GM12878 (cell line): ENCODE data around the gene TCERG1L. TPM values are rescaled to one million over a fixed set of nuclear protein-coding genes. Genes with fewer than 3 reads are reported as not detected.

Experiments used
- ATAC-seq: fragments of 200-7000 bp; cut with Tn5 transposase; 3 replicates; pipeline ENCODE4 v1.9.1; 2020; ENCODE audit warnings: mild to moderate bottlenecking, moderate library complexity
- BruUV-seq: library from RNA; stranded (reverse); fragments of 400-500 nt; replicated peaks from 2 replicates; lab custom pipeline; 2021; lab: Mats Ljungman, UMichigan
- CTCF ChIA-PET: fragments of 300-600 bp; sonication (Branson Sonifier 250); formaldehyde crosslinking; extraction: SDS; loops from one replicate; lab custom pipeline; 2021; ENCODE audit warnings: inconsistent platforms; lab: Yijun Ruan, JAX
- POLR2A ChIA-PET: fragments of 350-600 bp; formaldehyde crosslinking; extraction: SDS; loops from one replicate; lab custom pipeline; 2021; ENCODE audit warnings: inconsistent platforms; lab: Charles Lee
- RAD21 ChIA-PET: fragments of 300-600 bp; sonication (Branson Sonifier 250); formaldehyde crosslinking; loops from one replicate; lab custom pipeline; 2023; ENCODE audit warnings: antibody characterized with exemption; ENCODE audit not compliant: unreplicated experiment; lab: Charles Lee
- SMC1A ChIA-PET: fragments of 300-600 bp; sonication (Branson Sonifier 250); formaldehyde crosslinking; loops from one replicate; lab custom pipeline; 2023; ENCODE audit not compliant: unreplicated experiment, uncharacterized antibody; lab: Charles Lee
- DNase-seq: peaks from one replicate; pipeline ENCODE4 v3.0.0-alpha.2; 2011; ENCODE audit warnings: low read depth, low spot score
- FAIRE-seq: peaks from 3 replicates; lab custom pipeline; 2011; peaks lifted over from hg19 to GRCh38; lab: Jason Lieb, UNC
- H2AFZ ChIP-seq: 2 replicates; pipeline ENCODE4 v1.6.0; 2011; ENCODE audit warnings: low read depth, low read length, control low read depth; ENCODE audit not compliant: control insufficient read depth
- H3K27ac ChIP-seq: 2 replicates; pipeline ENCODE4 v1.5.1; 2011; ENCODE audit warnings: control low read depth; ENCODE audit not compliant: control insufficient read depth, insufficient read depth
- H3K27me3 ChIP-seq, 2 experiments: replicated peaks in 1 of 2; 2 replicates each; pipeline versions ENCODE4 v1.6.0 to v1.6.1; 2011; ENCODE audit warnings: low read length in 1 of 2; ENCODE audit not compliant: control insufficient read depth in 2 of 2, insufficient read depth in 2 of 2
- H3K36me3 ChIP-seq, 2 experiments: 2 replicates each; pipeline ENCODE4 v1.5.1; 2011; ENCODE audit warnings: low read length in 1 of 2; ENCODE audit not compliant: control insufficient read depth in 2 of 2, insufficient read depth in 2 of 2
- H3K4me1 ChIP-seq: 2 replicates; pipeline ENCODE4 v1.6.1; 2011; ENCODE audit warnings: mild to moderate bottlenecking, low read length, moderate library complexity, mixed read lengths; ENCODE audit not compliant: control insufficient read depth, insufficient read depth
- H3K4me2 ChIP-seq: 2 replicates; pipeline ENCODE4 v1.6.0; 2011; ENCODE audit warnings: control low read depth; ENCODE audit not compliant: control insufficient read depth, insufficient read depth
- H3K4me3 ChIP-seq: fragments of 200-600 bp; sonication (generic); 2 replicates; pipeline ENCODE4 v1.5.1; 2016
- H3K79me2 ChIP-seq: 2 replicates; pipeline ENCODE4 v1.6.0; 2011; ENCODE audit warnings: low read length; ENCODE audit not compliant: control insufficient read depth, insufficient read depth
- H3K9ac ChIP-seq: 2 replicates; pipeline ENCODE4 v1.8.0; 2011; ENCODE audit warnings: low read length, control low read depth, mixed read lengths; ENCODE audit not compliant: control insufficient read depth, insufficient read depth
- H3K9me3 ChIP-seq: replicated peaks from 3 replicates; pipeline ENCODE4 v1.5.1; 2011; ENCODE audit warnings: mild to moderate bottlenecking, low read length; ENCODE audit not compliant: control insufficient read depth, insufficient read depth
- H4K20me1 ChIP-seq: 2 replicates; pipeline ENCODE4 v1.6.0; 2011; ENCODE audit not compliant: control insufficient read depth, insufficient read depth
- HCFC1 ChIP-seq: fragments of 150-350 bp; IDR thresholded peaks from 2 replicates; pipeline ENCODE4 v1.6.1; 2014; ENCODE audit warnings: low read length
- MLLT1 ChIP-seq: fragments of 450-650 bp; IDR thresholded peaks from 2 replicates; pipeline ENCODE4 v1.6.1; 2016; ENCODE audit warnings: mild to moderate bottlenecking
- NKRF ChIP-seq: fragments of 450-650 bp; conservative IDR thresholded peaks from 2 replicates; pipeline ENCODE4 v1.6.1; 2017; ENCODE audit warnings: mild to moderate bottlenecking, moderate library complexity
- PAX5 ChIP-seq: IDR thresholded peaks from 2 replicates; pipeline ENCODE4 v1.6.1; 2011; ENCODE audit warnings: low read depth, low read length, borderline replicate concordance
- POLR2AphosphoS2 ChIP-seq: IDR thresholded peaks from 2 replicates; pipeline ENCODE4 v1.6.1; 2011; ENCODE audit warnings: low read depth, mild to moderate bottlenecking, low read length, improper control_type of control experiment, moderate library complexity
- RAD21 ChIP-seq: IDR thresholded peaks from 2 replicates; pipeline ENCODE4 v1.6.1; 2011; ENCODE audit warnings: mild to moderate bottlenecking, low read depth, low read length, moderate library complexity; ENCODE audit not compliant: insufficient read depth
- RB1 ChIP-seq: fragments of 450-650 bp; formaldehyde crosslinking; IDR thresholded peaks from 2 replicates; pipeline ENCODE4 v1.6.1; 2017; ENCODE audit warnings: mild to moderate bottlenecking, borderline replicate concordance
- RELA ChIP-seq: fragments of 450-650 bp; IDR thresholded peaks from 2 replicates; pipeline ENCODE4 v1.8.0; 2014; ENCODE audit warnings: borderline replicate concordance; ENCODE audit not compliant: partially characterized antibody
- SMAD1 ChIP-seq: fragments of 450-650 bp; IDR thresholded peaks from 2 replicates; pipeline ENCODE4 v1.6.1; 2018; ENCODE audit warnings: mild to moderate bottlenecking, low read depth; ENCODE audit not compliant: partially characterized antibody
- ZBTB4 ChIP-seq: fragments of 450-650 bp; formaldehyde crosslinking; IDR thresholded peaks from 2 replicates; pipeline ENCODE4 v1.4.0; 2022; ENCODE audit warnings: mild to moderate bottlenecking, moderate library complexity
- WGBS: methylation state at CpG from one replicate; pipeline ENCODE4 v1.1.6; 2016; ENCODE audit warnings: low lambda C conversion rate; ENCODE audit not compliant: insufficient replicate concordance, insufficient coverage; ENCODE audit errors: missing lambda C conversion rate; 5-methylcytosine and 5-hydroxymethylcytosine counted together
- in situ Hi-C: fragments of 300-500 bp; cut with MboI; formaldehyde crosslinking; loops from 9 replicates; pipeline ENCODE4 v1.14.3; 2018; ENCODE audit warnings: mixed read lengths
- intact Hi-C: fragments of 100-400 bp; cut with micrococcal nuclease; formaldehyde crosslinking; loops from one replicate; pipeline ENCODE4 v1.14.2; 2022; ENCODE audit not compliant: unreplicated experiment
- polyA plus RNA-seq, 11 experiments: library from polyadenylated mRNA; depleted of rRNA in 4 of 11; unstranded in 6 of 11; stranded (reverse) in 5 of 11; fragments of >200 nt; fragmentation: Nextera tagmentation in 4 of 11; fragmentation: Illumina TruSeq in 1 of 11; extraction: Ambion mirVana in 4 of 11; extraction: Trizol in 1 of 11; gene quantifications; 1 replicate in 1 of 11; 2 replicates in 10 of 11; pipeline versions ENCODE4 v1.2.1 to v1.2.3, GENCODE V29; 2011 to 2016; ENCODE audit warnings: inconsistent platforms in 2 of 11, missing spikeins in 2 of 11, low read depth in 1 of 11
- total RNA-seq, 4 experiments: library from RNA; depleted of rRNA in 3 of 4; stranded (reverse); fragments of >200 nt in 3 of 4; fragmentation: Illumina TruSeq in 1 of 4; extraction: Trizol in 1 of 4; gene quantifications; 2 replicates each; pipeline versions ENCODE4 v1.2.1 to v1.2.3, GENCODE V29; 2013 to 2021

Gene TCERG1L
- total and polyA plus RNA-seq, 10 of the 15 experiments (the other 5 are each of a cell fraction or from before 2014, with no cell fraction given): not detected

GRCh38 chr10:131346456-131346855 lies 34.9 kb upstream of the TCERG1L start (continued):
- TF ChIP-seq ZBTB4: no peak
- no peak for TF ChIP-seq RAD21
- TF ChIP-seq NKRF: no peak
- no peak for TF ChIP-seq POLR2AphosphoS2
- no peak for TF ChIP-seq RELA

- H2AFZ ChIP-seq: no peak overlapping the region
- H3K4me1 ChIP-seq: no peaks in the 10 kb centered on the region
- DNase-seq (no peak), ATAC-seq (no peak), FAIRE-seq (no peak)
- ChIA-PET SMC1A (no interaction called here), CTCF (no interaction called here), POLR2A (no interaction called here), RAD21 (no interaction called here)
- H4K20me1 ChIP-seq: no peaks in the 10 kb centered on the region
- H3K27ac ChIP-seq: no peak overlapping the region
- no peak overlapping the region for H3K9ac ChIP-seq
- no peaks in the 10 kb centered on the region for H3K9me3 ChIP-seq
- BruUV-seq: no TSS peak
- no peaks in the 10 kb centered on the region for H3K27me3 ChIP-seq
- H3K4me2 ChIP-seq: no peak overlapping the region
- no peak overlapping the region for H3K4me3 ChIP-seq
- in situ Hi-C loops: no loop called here
- TF ChIP-seq SMAD1 (no peak), PAX5 (no peak), HCFC1 (no peak), RB1 (no peak), MLLT1 (no peak)
- no peaks in the 10 kb centered on the region for H3K36me3 ChIP-seq
- WGBS: 24% methylated on average over 11 of the region's 11 CpGs
- intact Hi-C loops: no loop called here
- H3K79me2 ChIP-seq: no peaks in the 10 kb centered on the region
These were observed 34.2 kb upstream of the TCERG1L start for GRCh38 chr10:131345691-131346090.
